Ascending aorta (tissue), 2 donors: ENCODE data around the gene CALR3. TPM values are rescaled to one million over a fixed set of nuclear protein-coding genes. Genes with fewer than 3 reads are reported as not detected.

Experiments used
- DNase-seq, 2 donors: peaks; one replicate each; pipeline ENCODE4 v3.0.0-alpha.2; 2019; ENCODE audit warnings: low spot score in 2 of 2
- H3K27ac ChIP-seq, 2 donors: fragments of 200-600 bp; sonication (generic); one replicate each; pipeline ENCODE4 v1.5.1; 2016 to 2017; ENCODE audit warnings: mild to moderate bottlenecking in 1 of 2
- H3K27me3 ChIP-seq: fragments of 200-600 bp; sonication (generic); one replicate; pipeline ENCODE4 v1.5.1; 2017
- H3K36me3 ChIP-seq, 2 donors: fragments of 200-600 bp; sonication (generic); one replicate each; pipeline ENCODE4 v1.5.1; 2016
- H3K4me1 ChIP-seq, 2 donors: fragments of 200-600 bp; sonication (generic); one replicate each; pipeline ENCODE4 v1.5.1; 2016 to 2017; ENCODE audit warnings: mild to moderate bottlenecking in 1 of 2
- H3K4me3 ChIP-seq, 2 donors: fragments of 200-600 bp; sonication (generic); one replicate each; pipeline ENCODE4 v1.5.1; 2016 to 2017; ENCODE audit warnings: mild to moderate bottlenecking in 1 of 2
- H3K9me3 ChIP-seq, 2 donors: fragments of 200-600 bp; sonication (generic); one replicate each; pipeline ENCODE4 v1.5.1; 2016
- intact Hi-C: fragments of 100-400 bp; cut with DNase I; formaldehyde crosslinking; loops from one replicate; pipeline ENCODE4 v1.15.1; 2023
- total RNA-seq: library from RNA; depleted of rRNA; stranded (reverse); fragments of >200 nt; gene quantifications from one replicate; pipeline ENCODE4 v1.1.0, GENCODE V29; 2016
- TF ChIP-seq, protein P1 (sequence below), 3 experiments: fragments of 200-600 bp in 2 of 3; fragments of 450-650 bp in 1 of 3; sonication (generic) in 2 of 3; IDR thresholded peaks; one replicate each; pipeline ENCODE4 v1.5.1; 2016 to 2019; ENCODE audit warnings: antibody characterized with exemption in 3 of 3, mild to moderate bottlenecking in 1 of 3, moderate library complexity in 1 of 3

The CALR3 gene
- total RNA-seq, 1 donor from 2014 or later: not detected

DNA sequence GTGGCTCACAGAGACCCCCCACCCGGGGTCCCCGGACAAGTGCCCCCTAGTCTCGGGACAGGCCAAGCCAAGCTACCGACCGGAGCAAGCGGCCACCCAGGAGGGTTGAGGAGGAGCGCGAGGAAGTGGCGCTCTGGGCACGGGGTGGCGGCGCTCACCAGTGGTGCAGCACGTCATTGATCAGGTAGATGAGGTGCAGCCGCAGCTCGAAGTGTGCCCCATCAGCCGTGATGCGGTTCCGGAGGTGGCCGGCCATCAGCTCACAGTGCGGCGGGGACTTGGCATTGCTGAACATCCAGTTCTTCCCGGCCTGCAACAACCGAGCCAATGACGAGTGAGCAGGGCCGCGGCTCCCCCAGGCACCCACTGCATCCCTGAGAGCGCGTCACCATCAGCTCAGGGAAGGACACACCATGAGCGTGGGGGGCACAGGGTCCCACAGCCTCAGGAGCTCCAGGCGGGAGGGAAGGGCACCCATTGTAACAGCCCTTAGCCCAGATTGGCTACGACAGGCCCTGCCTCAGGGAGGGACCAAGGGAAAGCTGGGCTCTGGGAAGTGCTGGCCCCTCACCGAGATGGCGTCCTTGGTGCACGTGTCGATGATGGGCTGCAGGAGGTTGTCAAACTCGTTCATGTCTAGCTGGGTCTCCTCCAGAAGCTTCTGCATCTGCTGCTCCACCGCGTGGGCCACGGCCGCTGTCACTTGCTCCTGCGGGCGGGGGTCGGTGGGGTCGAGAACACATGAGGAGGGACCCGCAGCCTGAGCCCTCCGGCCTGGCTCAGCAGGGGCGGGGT lies 36.7 kb upstream of the CALR3 start:
- Histone ChIP-seq H3K27me3 (no peaks in the 10 kb centered on the region), H3K9me3 (no peaks in the 10 kb centered on the region), H3K4me1 (no peaks in the 10 kb centered on the region), H3K4me3 (no peak overlapping the region), H3K36me3 (peaks cover 88 to 99% of the 10 kb centered on the region in 2 donors), H3K27ac (no peak overlapping the region)
- intact Hi-C loops: no loop called here
- TF ChIP-seq, protein P1, sequence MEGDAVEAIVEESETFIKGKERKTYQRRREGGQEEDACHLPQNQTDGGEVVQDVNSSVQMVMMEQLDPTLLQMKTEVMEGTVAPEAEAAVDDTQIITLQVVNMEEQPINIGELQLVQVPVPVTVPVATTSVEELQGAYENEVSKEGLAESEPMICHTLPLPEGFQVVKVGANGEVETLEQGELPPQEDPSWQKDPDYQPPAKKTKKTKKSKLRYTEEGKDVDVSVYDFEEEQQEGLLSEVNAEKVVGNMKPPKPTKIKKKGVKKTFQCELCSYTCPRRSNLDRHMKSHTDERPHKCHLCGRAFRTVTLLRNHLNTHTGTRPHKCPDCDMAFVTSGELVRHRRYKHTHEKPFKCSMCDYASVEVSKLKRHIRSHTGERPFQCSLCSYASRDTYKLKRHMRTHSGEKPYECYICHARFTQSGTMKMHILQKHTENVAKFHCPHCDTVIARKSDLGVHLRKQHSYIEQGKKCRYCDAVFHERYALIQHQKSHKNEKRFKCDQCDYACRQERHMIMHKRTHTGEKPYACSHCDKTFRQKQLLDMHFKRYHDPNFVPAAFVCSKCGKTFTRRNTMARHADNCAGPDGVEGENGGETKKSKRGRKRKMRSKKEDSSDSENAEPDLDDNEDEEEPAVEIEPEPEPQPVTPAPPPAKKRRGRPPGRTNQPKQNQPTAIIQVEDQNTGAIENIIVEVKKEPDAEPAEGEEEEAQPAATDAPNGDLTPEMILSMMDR (IDR thresholded peaks at IDR 0.05): no peak
- DNase-seq: no peak

DNA sequence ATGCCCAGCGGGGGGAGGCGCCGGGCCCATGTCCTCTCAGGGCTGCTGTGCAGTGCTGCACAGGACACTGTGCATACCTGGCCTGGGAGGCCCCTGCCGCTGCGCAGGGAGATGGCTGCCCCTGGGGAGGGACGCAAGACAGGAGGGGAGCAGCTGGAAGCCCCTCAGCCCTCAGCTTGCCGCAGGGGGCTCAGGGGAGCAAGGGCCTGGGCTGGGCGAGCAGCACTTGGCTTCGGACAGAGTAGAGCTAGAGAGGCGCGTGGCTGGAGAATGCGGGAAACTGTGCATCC lies 35.4 kb upstream of the CALR3 start:
- H3K27me3 ChIP-seq: no peaks in the 10 kb centered on the region
- intact Hi-C loops: no loop called here
- H3K4me1 ChIP-seq: no peaks in the 10 kb centered on the region
- no peak overlapping the region for H3K27ac ChIP-seq
- no peak overlapping the region for H3K4me3 ChIP-seq
- peaks cover 95 to 100% of the 10 kb centered on the region in 2 donors for H3K36me3 ChIP-seq
- H3K9me3 ChIP-seq: no peaks in the 10 kb centered on the region
- TF ChIP-seq, protein P1 (IDR thresholded peaks at IDR 0.05): no peak
- DNase-seq: no peak

DNA sequence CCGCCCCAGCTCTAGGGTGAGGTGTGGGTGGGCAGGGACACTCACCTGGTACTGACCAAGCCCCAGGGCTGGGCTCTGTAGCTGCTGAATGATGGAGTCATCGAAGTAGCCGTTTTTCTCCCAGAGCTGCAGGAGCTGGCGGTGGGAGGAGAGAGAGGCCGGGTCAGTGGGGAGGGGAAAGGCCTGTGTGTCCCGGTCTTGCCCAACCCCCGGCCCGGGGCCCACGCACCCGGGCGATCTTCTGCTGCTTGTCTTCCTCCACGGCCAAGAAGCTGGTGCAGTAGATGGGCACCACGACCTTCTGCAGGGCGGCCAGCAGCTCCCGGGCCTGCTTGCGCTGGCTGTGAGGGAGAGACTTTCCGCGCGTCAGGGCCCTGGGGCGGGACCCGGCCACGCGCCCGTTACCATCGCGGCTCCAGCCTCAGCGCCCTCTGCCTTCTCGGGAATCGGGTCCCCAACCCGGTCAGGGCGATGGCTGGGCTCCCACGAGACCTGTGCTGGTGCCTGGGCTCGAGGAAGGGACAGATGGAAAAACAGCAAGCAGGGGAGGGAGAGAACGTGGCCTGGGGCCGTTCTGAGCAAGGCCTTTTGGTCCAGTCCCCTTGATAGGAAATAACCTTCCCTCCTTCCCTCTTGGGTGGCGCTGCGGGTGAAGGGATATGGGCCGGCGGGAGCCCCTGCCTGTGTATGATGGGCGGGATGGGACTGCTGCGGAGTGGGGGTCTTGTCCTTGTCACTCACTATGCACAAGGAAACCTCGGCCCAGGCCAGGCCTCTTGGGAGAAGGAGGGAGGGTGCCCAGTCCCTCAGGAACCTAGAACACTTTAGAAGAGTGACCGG lies 34.8 kb upstream of the CALR3 start:
- intact Hi-C loops: no loop called here
- no peak overlapping the region for H3K27ac ChIP-seq
- TF ChIP-seq, protein P1 (IDR thresholded peaks at IDR 0.05): no peak
- no peaks in the 10 kb centered on the region for H3K27me3 ChIP-seq
- H3K4me3 ChIP-seq: no peak overlapping the region
- H3K9me3 ChIP-seq: no peaks in the 10 kb centered on the region
- H3K4me1 ChIP-seq: no peaks in the 10 kb centered on the region
- peaks cover 97 to 100% of the 10 kb centered on the region in 2 donors for H3K36me3 ChIP-seq
- DNase-seq: no peak

DNA sequence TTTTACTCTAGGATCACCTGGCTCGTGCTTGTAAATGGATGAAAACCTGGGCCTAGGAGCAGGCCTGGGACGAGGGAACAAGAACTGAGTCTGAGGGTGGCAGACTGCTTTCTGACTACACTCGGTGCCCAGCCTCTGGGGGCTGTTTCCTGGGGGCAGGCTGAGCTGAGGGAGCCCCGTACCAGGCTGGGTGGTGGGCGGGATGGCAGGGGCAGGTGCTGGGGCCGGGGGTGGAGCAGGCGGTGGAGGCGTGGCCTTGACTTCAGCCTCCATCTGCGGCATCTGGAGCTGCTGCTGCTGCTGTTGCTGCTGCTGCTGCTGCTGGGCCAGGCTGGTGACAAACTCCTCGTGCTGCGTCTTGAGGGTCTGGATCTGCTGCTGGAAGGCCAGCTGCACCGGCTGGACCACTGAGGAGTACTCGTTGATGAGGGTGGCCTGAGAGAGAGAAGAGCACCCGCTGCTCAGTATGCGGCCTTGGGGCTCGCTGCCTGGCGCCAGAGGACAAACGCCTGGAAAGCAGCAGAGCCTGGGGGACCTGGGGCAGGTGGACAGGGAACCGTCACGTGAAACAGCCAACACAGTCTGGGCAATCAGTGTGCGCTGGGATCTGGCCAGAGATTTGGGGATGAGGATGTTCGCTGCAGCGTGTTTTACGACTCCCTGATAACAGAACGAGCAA lies 33.6 kb upstream of the CALR3 start:
- Histone ChIP-seq H3K4me3 (no peak overlapping the region), H3K27ac (no peak overlapping the region), H3K9me3 (no peaks in the 10 kb centered on the region), H3K27me3 (no peaks in the 10 kb centered on the region), H3K36me3 (peaks cover 97 to 100% of the 10 kb centered on the region in 2 donors), H3K4me1 (no peaks in the 10 kb centered on the region)
- TF ChIP-seq, protein P1 (IDR thresholded peaks at IDR 0.05): no peak
- no peak for DNase-seq
- intact Hi-C loops: no loop called here

DNA sequence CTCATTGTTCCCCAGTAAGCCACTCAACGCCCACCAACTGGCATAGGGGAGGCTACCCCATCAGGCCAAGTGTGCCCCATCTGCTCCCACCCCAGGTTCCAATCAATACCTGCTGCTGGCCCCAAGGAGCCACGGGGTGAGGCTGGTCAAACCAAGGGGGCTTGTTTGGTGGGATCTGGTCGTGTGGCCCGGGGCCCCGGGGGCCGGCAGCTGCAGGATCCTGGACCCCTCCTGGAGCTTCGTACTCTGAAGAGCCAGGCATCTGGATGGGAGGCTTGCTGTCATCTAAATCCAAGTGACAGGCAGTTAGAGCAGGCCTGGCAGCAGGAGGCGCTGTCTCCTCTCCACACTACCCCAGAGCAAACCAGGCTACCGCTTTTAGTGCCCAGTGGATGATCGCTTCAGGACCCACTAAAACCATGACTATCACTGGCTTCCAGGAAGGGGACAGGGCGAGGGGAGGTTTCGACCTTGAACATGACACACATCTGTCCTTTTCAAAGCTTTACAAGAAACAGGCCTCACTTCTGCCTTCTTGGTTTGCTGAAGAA lies 32.1 kb upstream of the CALR3 start:
- no peaks in the 10 kb centered on the region for H3K27me3 ChIP-seq
- intact Hi-C loops: no loop called here
- no peak overlapping the region for H3K4me3 ChIP-seq
- H3K27ac ChIP-seq: no peak overlapping the region
- no peaks in the 10 kb centered on the region for H3K9me3 ChIP-seq
- no peaks in the 10 kb centered on the region for H3K4me1 ChIP-seq
- no peak for DNase-seq
- peaks cover 97 to 99% of the 10 kb centered on the region in 2 donors for H3K36me3 ChIP-seq
- TF ChIP-seq, protein P1 (IDR thresholded peaks at IDR 0.05): peak in 1 of 3 experiments; percentile 8
